Measurements from ENCODE around the gene DGKQ.

DNA sequence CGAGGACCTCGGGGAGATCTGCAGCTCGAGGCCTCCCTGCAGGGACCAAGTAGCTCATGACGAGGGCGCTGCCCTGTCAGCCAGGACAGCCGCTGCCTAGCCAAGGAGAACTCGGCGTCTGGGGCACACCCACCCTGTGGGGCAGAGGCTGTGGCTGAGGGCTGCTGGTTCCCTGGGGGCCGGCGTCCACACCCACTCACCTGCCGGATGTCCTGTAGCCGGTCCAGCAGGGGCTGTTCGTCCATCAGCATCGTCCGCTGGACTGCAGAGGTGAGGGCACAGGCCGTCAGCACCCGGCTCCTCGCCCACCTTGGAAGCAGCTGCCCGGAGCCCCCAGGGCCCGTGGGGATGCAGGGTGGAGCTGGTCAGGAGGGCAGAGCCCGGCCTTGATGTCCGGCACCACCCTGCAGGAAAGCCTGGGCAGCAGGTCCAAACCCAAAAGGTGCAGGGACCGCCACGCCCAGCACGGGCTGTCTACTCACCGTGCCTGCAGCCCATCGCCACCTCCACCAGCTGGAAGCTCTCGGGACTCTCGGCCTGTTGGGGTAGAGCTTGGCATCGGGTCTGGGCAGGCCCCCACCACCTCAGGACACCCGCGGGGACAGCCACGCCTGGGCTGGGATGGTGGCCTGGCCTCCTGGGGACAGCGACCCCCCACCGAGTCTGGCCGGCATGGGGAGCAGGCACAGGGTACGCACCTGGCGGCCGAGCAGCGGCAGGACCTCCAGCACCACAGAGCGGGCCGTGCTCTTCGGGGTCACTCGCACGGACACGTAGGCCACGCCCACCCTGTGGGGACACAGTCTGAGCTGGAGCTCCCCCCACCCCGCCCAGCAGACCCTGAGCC lies 6.9 kb downstream of the DGKQ start:
- TF ChIP-seq CTCF (IDR thresholded peaks at IDR 0.05) (no peak), EZH2 (IDR thresholded peaks at IDR 0.05) (no peak)
